RWPE1 (cell line): ENCODE measurements around the gene C1orf74.

ENCODE experiments used
- CTCF ChIA-PET: fragments of 350-600 bp; sonication (Branson Sonifier 250); formaldehyde crosslinking; extraction: SDS; loops from one replicate; lab custom pipeline; 2021; lab: Yijun Ruan, JAX
- POLR2A ChIA-PET: fragments of 400-600 bp; formaldehyde crosslinking; extraction: SDS; loops from one replicate; lab custom pipeline; 2020; ENCODE audit warnings: antibody characterized with exemption; ENCODE audit not compliant: low non-redundant PET; lab: Yijun Ruan, JAX
- DNase-seq: peaks from one replicate; pipeline ENCODE4 v3.0.0; 2012; ENCODE audit warnings: low spot score
- H3K27ac ChIP-seq: fragments of 450-650 bp; 2 replicates; pipeline ENCODE4 v1.5.1; 2017
- CTCF ChIP-seq: fragments of 450-650 bp; conservative IDR thresholded peaks from 2 replicates; pipeline ENCODE4 v1.5.1; 2017; ENCODE audit warnings: low read depth, mild to moderate bottlenecking

Gene C1orf74

GRCh38 chr1:209790286-209791193 lies 6.2 kb upstream of the C1orf74 start:
- DNase-seq, result no peak
- ChIA-PET CTCF (no interaction called here), POLR2A (interaction anchor here (1.0 kb wide), 1 partner anchor 9 kb away, joined by 3 read pairs; no protein-coding TSS in a partner anchor)
- no peak for TF ChIP-seq CTCF
- H3K27ac ChIP-seq, result no peak overlapping the region

GRCh38 chr1:209789245-209789644 lies 4.9 kb upstream of the C1orf74 start:
- ChIA-PET POLR2A (no interaction called here), CTCF (no interaction called here)
- H3K27ac ChIP-seq, result no peak overlapping the region
- no peak for TF ChIP-seq CTCF
- no peak for DNase-seq

- H3K27ac ChIP-seq, result no peak overlapping the region
Observed at GRCh38 chr1:209787551-209787950, 3.2 kb upstream of the C1orf74 start.

GRCh38 chr1:209786146-209786545 lies 1.8 kb upstream of the C1orf74 start:
- ChIA-PET POLR2A (no interaction called here), CTCF (interaction anchor here (1.1 kb wide), 1 partner anchor 18 kb away, joined by 4 read pairs; no protein-coding TSS in a partner anchor)
- no peak for DNase-seq
- no peak overlapping the region for H3K27ac ChIP-seq
- TF ChIP-seq CTCF, result no peak

More at GRCh38 chr1:209787551-209787950, 3.2 kb upstream of the C1orf74 start:
- no peak for TF ChIP-seq CTCF
- ChIA-PET POLR2A (no interaction called here), CTCF (interaction anchor here (0.6 to 0.7 kb wide), 3 partner anchors 17 to 211 kb away, joined by 3 to 6 read pairs (median 4); no protein-coding TSS in a partner anchor)
- no peak for DNase-seq

- ChIA-PET POLR2A (no interaction called here), CTCF (no interaction called here)
- TF ChIP-seq CTCF, result no peak
- H3K27ac ChIP-seq, result no peak overlapping the region
- no peak for DNase-seq
Observed at GRCh38 chr1:209785592-209785991, 1.2 kb upstream of the C1orf74 start.

GRCh38 chr1:209783386-209783785 lies 973 bp downstream of the C1orf74 start:
- DNase-seq, result no peak
- ChIA-PET POLR2A (no interaction called here), CTCF (interaction anchor here (1.1 kb wide), 1 partner anchor 35 kb away, joined by 3 read pairs; no protein-coding TSS in a partner anchor)
- TF ChIP-seq CTCF, result no peak
- H3K27ac ChIP-seq, result no peak overlapping the region
